Measurements from ENCODE around the gene SIGLEC14.
"Not testable (repeated sequence)": the region's sequence is repeated elsewhere in the genome, so short reads cannot be mapped to it uniquely, and the experiment has no call there.

The SIGLEC14 gene

DNA sequence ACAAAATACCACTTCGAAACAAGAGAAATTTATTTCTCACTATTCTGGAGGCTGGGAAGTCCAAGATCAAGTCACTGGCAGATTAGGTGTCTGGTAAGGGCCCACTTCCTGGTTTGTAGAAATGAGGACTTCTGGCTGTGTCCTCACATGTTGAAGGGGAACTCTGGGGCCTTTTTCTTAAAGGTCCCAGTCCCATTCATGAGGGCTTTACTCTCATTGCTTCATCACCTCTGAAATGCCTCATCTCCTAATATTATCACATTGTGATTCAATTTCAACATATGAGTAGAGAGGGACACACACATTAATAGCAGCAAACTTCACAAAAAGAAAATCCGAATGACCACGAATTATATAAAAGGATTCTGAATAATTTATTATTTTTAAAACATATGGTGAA, 21.6 kb upstream of the SIGLEC14 start:
- DNase-seq, result no peak

DNA sequence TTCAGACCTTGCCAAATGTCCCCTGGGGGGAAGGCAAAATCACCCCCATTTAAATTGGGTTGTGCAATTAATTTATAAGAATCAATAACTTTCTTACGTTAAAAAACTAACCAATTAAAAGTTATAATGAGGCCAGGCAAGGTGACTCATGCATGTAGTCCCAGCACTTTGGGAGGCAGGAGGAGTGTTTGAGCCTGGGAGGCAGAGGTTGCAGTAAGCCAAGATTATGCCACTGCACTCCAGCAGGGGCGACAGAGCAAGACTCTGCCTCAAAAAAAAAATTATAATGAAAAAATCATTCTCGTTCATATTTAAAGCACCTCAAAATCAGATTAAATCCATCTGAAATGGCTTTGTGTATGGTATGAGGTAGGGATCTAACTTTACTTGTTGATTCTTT, 18.4 kb upstream of the SIGLEC14 start:
- DNase-seq, result no peak

DNA sequence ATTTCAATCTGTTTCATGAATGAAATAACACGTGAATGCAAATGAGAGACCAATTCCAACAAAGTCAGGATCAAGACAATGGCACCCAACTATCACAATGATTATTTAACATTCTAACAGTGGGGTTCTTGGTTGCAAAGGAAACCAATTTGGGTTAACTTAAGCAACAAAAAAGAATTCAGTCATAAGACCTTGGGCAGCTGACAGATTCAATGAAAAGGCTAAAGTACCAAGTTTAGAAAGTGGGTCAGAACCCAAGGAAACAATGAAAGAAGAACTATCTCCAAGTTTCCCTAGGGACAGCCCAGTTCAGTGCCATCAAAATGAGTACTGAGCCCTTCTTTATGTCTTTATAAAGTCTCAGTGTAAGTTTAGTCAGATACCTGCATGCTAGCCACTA, 17.5 kb upstream of the SIGLEC14 start:
- DNase-seq, result no peak

DNA sequence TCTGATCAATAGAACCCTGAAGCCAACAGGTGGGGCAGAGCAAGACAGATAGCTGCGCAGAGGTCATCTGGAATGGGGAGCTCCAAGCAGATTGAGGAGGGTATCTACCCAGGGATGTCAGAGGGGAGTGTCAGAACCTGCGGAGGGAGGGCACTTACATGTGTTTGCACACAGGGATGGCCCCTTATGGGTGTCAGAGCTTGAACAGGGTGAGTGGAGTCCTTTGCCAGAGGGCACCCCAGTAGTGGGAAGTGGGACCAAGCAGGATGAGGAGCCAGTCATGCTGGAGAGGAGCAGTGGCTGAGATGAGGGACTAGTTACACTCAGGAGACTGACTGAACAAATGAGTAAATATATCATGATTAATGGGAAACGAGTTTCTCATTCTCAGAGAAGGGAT, 17.0 kb upstream of the SIGLEC14 start:
- DNase-seq, result no peak

DNA sequence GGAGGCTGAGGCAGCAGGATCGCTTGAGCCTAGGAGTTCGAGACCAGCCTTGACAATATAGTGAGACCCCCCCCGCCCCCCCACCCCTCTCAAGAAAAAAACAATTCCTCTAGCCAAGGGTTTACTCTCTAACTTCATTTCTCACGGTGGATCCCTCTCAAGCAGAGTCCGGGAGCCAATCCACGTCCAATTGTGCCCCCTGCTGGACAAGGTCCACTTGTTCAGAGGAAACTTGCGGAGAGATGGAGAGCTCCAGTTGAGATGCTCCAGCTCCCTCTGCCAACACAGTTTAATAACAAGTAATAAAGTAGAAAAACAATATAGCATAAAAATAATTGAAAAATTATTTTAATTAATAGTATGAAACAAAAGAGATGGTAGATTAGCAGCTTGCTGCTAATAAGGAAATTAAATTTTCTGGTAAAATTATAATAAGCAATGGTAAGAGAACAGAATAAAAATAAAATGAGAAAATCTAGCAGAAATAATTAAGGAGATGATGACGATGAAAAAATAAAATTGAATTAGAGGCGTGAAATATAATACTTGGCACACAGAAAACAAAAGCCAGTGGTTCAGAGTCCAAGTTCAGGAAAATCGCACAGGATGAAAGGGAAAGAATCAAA, 14.5 kb upstream of the SIGLEC14 start:
- DNase-seq, result peak; percentile 77

DNA sequence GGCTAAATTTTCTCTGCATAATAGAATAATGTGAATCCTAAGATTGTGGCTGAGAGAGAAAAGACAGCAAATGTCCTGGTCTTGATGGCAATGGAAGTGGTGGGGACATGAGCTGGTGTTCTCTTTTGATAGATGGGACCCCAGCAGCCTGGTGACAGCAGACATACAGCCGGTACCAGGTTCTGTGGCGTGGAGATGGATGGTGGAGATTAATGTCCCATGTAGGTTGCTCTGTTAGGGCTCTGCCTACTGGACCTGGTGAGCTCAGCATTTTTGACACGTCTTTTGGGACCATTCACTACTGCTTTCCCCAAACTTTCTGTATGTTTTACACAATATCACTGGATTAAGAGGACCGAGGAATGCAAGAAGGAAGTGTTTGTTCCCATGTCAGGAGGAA, 8.2 kb upstream of the SIGLEC14 start:
- no peak for DNase-seq

DNA sequence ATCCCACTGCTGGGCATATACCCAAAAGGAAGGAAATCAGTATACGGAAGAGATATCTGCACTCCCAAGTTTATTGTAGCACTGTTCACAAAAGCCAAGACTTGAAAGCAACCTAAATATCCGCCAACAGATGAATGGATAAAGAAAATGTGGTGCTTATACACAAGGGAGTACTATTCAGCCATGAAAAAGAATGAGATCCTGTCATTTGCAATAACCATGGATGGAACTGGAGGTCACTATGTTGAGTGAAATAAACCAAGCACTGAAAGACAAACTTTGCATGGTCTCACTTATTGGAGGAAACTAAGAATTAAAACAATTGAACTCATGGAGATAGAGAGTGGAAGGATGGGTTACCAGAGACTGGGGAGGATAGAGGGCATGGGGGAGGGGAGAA, 6.5 kb upstream of the SIGLEC14 start:
- DNase-seq, result no peak

DNA sequence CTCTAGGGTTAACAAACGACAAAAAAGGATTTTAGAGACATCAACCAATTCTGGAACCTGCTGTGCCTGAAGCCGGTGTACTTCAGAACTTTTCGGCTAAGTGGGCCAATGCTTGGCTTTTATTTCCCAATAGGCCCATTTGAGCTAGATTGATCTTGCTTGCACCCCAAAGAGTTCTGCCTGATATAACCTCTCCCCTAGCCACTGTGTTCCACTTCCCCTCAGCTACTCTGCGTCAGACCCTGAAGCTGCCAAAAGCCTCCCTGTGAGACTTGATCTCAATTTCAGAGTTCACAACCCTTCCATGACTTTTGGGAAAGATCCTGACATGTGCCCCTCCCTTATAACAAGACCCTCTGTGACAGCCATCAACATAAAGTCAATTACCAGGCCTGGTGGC, 5.6 kb upstream of the SIGLEC14 start:
- DNase-seq, result no peak

DNA sequence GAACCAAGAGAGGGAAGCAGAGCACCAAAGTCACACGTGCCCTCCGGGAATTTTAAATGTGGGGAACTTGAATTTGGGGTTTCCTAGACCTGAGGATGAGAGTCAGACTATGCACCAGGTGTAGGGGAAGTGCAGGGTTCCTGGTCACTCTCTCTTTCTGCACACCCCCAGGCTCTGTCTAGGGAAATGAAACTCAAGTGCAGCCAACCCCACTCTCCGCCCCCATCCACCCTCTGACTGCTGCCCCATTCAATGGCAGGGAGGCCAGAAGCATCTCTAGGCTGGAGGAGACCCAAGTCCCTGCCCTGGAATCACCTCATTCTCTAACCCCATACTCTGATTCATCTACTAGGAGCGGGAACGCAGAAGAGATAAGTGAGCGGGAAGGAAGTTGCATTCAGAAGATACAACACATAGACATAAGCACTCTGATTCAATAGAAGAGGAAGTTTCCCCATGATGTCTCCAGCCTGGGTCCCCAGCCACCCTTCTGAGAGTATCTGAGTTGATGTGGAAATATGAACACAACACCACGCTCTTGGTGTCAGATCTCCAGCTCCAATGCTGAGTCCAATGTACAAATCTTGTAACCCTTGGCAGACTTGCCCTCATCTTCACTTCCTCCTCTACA, 4.7 kb upstream of the SIGLEC14 start:
- no peak for DNase-seq

DNA sequence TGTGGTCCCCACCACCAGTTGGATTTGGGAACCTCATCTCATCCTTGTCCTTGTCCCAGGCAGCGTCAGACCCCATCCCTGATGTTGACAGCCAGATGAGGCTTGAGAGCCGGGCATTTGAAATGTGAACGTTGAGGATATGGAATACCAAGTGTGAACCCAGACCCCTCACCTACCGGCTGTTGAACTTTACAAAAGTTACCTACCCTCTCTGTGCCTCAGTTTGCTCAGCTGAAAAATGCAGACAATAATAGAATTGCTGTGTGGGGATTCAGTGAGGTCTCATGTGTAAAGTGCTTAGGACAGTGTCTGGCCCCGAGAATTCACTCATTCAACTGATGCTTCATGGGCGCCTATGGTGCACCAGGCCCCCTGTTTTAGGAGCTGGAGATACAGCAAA, 693 bp upstream of the SIGLEC14 start:
- DNase-seq, result no peak

DNA sequence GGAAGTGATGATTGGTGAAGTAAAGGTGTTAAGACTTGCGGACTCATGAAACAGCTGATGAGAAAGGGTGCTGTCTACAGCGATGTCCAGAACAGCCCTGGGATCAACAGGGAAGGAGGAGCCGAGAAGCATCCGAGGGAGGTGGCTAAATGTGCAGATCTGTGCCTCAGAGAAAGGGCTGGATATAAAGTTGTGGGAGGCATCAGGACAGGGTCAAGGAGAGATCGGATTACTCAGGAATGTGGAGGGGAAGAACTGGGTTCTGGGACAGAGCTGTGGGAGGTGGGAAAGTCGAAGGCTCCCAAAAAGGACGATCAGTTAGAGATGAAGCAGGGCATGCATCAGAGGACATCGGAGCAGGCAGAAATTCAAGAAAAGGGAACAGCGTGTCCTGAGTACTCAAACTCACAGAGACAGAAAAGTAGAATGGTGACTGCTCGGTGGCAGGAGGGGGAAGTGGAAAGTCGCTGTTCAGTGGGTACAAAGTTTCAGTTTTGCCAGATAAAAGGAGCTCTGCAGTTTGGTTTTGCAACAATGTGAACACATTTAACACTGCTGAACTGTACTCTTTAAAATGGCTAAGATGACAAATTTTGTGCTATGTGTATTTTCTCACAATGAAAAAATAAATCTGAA, 1.9 kb downstream of the SIGLEC14 start:
- DNase-seq, result no peak

DNA sequence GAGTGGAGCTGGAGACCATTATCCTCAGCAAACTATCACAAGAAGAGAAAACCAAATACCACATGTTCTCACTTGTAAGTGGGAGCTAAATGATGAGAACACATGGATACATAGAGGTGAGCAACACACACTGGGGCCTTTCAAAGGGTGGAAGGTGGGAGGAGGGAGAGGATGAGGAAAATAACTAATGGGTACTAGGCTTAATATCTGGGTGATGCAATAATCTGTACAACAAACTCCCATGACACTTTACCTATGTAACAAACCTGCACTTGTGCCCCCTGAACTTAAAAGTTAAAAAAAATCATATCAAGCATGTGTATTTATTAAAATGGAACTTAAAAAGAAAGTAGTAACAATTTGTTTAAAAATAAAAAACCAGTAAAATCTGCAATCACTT, 5.0 kb downstream of the SIGLEC14 start:
- DNase-seq, result no peak

DNA sequence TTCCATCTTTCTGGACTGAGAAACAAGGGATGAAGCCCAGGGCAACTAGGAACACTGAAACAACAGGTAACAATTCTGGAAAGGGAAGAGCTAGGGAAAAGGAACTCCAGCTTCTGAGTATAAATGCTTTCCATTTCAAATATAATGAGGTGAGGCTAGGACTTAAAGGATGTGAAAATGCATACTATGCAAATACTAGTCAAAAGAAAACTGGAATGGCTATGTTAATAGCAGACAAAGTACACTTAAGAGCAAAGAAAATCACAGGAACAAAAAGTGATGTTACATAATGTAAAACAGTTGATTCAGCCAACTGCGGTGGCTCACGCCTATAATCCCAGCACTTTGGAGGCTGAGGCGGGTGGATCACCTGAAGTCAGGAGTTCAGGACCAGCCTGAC, 6.2 kb downstream of the SIGLEC14 start:
- no peak for DNase-seq

DNA sequence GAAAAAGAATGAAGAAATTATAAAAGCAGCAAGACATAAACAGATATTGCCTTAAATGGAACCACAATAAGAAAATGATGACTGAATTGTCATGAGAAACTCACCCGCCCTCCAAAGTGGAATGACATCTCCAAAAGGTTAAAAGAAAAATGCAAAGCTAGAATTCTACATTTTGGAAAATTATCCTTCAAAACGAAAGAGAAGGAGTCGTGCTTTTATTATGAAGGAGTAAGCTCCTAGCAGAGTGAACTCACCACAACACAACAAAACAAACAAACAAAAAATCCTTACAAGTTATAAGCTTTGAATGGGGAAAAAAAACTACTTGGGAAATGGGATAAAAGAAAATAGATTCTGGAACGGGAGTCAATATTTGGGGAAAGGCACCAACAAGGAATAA, 6.7 kb downstream of the SIGLEC14 start:
- DNase-seq, result no peak

DNA sequence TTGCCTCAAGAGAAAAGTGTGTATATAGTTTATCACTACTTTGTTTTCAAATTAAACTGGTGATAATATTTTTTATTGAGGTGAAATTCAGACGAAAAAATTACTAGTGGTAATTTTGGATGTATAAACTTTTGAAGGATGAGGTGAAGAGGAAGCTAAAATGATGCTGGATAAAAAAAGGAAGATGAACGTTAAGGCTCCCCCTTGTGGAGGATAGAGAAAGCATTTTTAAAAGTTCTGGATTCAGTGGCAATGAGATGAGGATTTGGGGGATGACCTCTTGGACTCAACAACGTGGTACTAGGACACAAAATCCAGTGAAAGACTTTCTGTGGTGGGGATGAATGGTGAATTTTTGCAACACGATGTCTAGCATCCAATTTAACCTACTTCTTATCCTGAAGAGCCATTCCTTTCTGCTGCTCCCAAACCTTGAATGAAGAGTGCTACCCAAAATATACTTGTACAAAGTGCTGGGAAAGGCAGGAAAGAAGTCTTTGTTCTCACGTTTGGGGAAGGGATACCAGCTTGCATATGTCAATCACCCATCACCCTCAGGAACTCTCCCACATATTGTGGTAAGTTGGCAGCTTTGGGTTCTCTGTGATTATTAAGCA, 9.2 kb downstream of the SIGLEC14 start:
- DNase-seq, result no peak

DNA sequence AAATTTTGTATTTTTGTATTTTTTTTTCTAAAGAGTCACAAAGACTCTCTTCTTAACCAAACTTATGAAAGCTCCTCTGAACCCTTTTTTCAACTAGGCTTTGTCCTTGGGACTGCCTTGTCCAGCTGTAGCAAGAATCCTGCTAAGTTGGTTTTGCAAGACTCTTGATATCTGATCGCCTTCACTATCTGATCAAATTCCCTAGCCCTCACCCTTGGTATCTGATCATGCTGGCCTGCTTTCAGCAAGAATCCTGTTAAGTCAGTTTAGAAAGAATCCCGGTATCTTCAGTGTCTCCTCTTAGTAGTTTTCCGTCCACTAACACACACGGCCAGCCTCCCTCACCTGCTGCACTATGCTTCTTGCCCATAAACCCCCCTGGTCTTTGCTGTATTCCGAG, 14.5 kb downstream of the SIGLEC14 start:
- DNase-seq, result no peak

DNA sequence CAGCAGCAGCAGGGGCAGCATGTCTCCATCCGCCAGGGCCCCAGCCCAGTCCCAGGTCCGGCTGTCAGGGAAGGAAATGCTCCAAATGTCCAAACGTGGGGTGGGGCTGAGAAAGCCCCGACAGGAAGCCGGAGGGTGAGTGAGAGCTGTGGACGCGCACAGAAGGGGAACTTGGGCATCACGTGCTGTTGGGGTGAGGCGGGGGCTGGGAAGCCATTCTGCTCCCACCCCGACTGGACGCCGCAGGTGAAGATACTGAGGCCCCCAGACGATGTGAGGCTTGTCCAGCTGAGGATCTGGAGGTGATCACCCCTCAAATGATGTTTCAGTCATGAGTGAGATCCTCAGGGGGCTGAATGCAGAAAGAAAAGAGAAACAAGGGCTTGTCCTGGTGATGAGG, 16.3 kb downstream of the SIGLEC14 start, which contains the start of gene SIGLEC5:
SIGLEC5 (minus strand) TSS at position 87 of the 400 bp plus-strand sequence; CDS start at position 21, 66 bp downstream.
- not testable (repeated sequence) for DNase-seq

DNA sequence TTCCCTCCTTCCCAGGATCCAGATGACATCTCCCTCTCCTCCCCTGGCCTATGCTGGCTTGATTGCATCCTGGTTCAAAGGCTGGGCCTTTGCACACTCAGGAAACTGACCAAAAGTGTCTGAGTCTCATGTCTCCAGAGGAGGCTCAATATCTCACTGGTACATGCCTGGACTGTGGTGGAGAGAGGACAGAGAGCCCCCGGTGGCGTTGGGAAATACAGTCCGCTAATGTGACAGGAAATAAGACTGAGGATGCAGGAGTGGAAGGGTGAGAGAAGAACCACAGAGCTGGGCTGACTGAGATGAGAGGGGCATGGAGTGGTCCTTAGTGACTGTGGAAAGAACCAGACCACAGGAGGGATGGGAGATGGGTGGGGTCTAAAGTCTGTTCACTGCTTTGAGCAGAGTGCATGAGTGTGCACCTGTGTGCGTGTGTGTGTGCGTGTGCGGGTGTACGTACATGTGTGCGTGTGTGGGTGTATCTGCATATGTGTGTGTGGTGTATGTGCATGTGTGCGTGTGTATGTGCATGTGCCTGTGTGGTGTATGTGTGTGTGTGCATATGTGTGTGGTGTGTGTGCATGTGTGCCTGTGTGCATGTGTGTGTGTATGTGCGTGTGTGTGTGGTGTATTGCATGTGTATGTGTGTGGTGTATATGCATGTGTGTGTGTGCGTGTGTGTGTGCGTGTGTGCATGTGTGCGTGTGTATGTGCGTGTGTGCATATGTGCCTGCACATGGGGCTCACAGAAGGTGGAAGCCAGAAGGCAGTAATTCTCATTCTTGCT, 18.3 kb downstream of the SIGLEC14 start:
- DNase-seq, result no peak

DNA sequence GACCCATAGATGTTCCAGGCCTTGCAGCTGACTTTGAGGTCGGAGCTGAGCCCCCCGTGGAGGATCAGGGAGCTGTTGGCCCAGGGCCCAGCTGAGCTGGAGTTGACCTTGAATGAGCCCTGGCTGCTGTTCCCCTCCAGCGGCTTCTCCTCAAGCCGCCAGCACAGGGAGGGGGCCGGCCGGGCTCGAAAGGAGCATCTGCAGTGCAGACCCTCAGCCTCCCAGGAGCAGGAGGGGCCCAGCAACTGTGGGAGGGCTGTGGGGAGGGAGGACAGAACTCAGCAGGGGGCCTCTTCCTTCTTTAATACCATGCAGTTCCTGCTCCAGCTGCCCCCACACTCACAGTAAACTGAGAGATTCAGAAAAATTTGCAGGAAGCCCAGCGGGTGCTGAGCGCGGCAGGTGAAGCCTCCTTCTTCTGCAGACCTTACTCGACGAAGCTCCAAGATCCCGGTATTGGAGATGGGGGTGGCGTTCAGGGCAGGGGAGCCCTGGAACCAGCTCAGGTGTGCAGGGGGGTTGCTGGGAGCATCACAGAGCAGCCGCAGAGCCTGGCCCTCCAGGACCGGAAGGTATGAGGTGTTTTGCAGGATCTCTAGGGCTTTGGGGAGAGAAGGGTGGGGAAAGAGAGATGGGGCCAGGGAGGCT, 19.0 kb downstream of the SIGLEC14 start:
- peak; percentile 2 for DNase-seq

DNA sequence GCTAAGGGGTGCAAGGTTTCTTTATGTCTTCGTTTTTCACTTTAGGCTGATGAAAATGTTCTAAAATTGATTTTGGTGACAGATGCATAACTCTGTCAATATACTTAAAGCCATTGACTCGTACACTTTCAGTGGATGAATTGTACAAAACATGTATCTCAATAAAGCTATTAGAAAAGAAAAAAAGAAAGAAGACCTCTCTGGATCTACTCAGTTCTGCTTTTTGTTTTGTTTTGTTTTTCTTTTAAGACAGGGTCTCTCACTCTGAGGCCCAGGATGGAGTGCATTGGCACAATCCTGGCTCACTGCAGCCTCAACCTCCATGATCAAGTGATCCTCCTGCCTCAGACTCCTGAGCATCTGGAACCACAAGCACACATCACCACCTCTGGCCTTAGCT, 19.9 kb downstream of the SIGLEC14 start:
- no peak for DNase-seq

DNA sequence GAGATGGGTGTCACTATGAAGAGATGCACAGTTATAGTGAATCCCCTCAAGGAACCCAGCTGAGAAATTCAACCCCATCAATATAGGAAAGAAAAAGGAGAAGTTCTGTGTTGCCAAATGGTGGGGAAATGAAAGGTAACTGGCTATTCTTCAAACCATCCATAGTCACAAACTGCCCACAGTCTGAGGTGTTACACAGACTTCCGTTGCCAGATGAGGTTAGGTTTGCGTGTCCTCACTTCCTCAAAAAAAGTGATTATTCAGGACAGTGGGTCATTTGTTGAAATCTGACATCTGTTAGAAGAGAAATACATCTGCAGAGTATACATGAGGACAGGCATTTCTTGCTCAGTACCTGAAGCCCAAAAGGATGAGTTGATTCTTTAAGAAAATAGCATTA, 25.4 kb downstream of the SIGLEC14 start:
- DNase-seq, result no peak

DNA sequence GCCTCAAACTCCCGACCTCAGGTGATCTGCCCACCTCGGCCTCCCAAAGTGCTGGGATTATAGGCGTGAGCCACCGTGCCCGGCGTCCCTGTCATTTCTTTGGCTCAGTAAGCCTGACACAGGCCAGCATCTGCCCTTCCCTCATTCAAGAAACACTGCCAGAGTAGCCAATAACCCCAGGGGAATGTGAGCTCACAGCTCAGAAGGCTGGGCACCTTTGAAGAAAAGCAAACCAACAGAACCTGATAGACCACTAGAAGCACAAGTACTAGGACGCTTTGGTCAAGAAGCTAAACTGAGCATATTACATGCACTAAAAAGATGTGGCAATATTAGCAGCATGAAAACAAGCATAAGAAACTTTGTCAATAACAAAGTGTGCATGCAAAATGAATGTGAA, 30.6 kb downstream of the SIGLEC14 start:
- no peak for DNase-seq

DNA sequence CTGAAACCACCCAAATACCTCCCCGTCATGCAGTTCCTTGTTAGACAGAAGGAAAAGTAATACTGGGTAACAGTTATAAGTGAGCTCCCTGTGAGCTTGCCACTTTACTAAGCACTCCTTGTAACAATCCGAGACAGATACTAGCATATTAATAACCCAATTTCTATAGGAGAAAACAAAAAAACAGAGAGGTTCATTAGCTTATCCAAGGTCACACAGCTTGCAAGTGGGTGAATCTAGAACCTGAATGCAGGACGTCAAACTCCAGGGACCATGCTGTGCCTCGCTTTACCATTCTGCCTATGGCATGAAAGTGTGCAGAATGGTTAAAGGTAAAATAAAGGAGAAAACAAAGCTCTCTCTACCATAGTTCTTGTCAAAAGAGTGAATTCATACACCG, 31.8 kb downstream of the SIGLEC14 start:
- no peak for DNase-seq

All from NCI-H146 (cell line).